Esophagus (tissue), 2 donors: Measurements from ENCODE around the gene HMGCS2. TPM values are rescaled to one million over a fixed set of nuclear protein-coding genes. Genes with fewer than 3 reads are reported as not detected.

Experiments
- H3K27ac ChIP-seq, 2 donors: one replicate each; pipeline ENCODE4 v1.5.1; 2013; ENCODE audit warnings: low read depth in 2 of 2, mild to moderate bottlenecking in 2 of 2, inconsistent platforms in 1 of 2, low read length in 1 of 2, moderate library complexity in 1 of 2
- H3K27me3 ChIP-seq, 2 donors: one replicate each; pipeline ENCODE4 v1.6.1; 2013; ENCODE audit warnings: low read length in 2 of 2, control low read depth in 1 of 2, mild to moderate bottlenecking in 1 of 2; ENCODE audit not compliant: insufficient read depth in 2 of 2, control insufficient read depth in 1 of 2
- H3K36me3 ChIP-seq, 2 donors: one replicate each; pipeline ENCODE4 v1.6.1; 2013; ENCODE audit warnings: low read length in 1 of 2; ENCODE audit not compliant: control insufficient read depth in 2 of 2, insufficient read depth in 2 of 2
- H3K4me1 ChIP-seq, 2 donors: one replicate each; pipeline ENCODE4 v1.6.1; 2013; ENCODE audit warnings: low read length in 1 of 2; ENCODE audit not compliant: control insufficient read depth in 2 of 2, insufficient read depth in 2 of 2
- H3K4me3 ChIP-seq, 2 donors: one replicate each; pipeline ENCODE4 v1.5.1; 2013; ENCODE audit warnings: low read length in 2 of 2, mild to moderate bottlenecking in 2 of 2, low read depth in 1 of 2, moderate library complexity in 1 of 2
- H3K9me3 ChIP-seq, 2 donors: one replicate each; pipeline ENCODE4 v1.6.1; 2013; ENCODE audit warnings: mild to moderate bottlenecking in 2 of 2, low read depth in 1 of 2, low read length in 1 of 2, moderate library complexity in 1 of 2; ENCODE audit not compliant: control insufficient read depth in 2 of 2, insufficient read depth in 1 of 2
- WGBS, 2 donors: extraction: QIAGEN DNeasy Blood & Tissue Kit; methylation state at CpG; one replicate each; pipeline ENCODE4 v1.1.7; 2013; 5-methylcytosine and 5-hydroxymethylcytosine counted together
- polyA plus RNA-seq, 2 donors: library from polyadenylated mRNA; stranded (reverse); fragments of 200-250 nt; gene quantifications; one replicate each; pipeline ENCODE4 v1.2.3, GENCODE V29; 2013
- donor health status: healthy with polysubstance abuse.
- donor health status: Bipolar disorder and iron deficiency.

The HMGCS2 gene
- polyA plus RNA-seq, 2 donors, result 1.3 to 5.8 TPM

GRCh38 chr1:119806489-119806888 lies 37.8 kb upstream of the HMGCS2 start:
- Histone ChIP-seq H3K27ac (no peak overlapping the region), H3K27me3 (no peaks in the 10 kb centered on the region), H3K4me3 (no peak overlapping the region), H3K36me3 (no peaks in the 10 kb centered on the region), H3K4me1 (no peaks in the 10 kb centered on the region), H3K9me3 (no peaks in the 10 kb centered on the region)
- WGBS, 2 donors, result 69 to 72% methylated on average over 4 of the region's 4 CpGs

- no peaks in the 10 kb centered on the region for H3K4me1 ChIP-seq
- 93 to 96% methylated on average over 13 of the region's 13 CpGs for WGBS, 2 donors
- no peak overlapping the region for H3K27ac ChIP-seq
- H3K27me3 ChIP-seq, result no peaks in the 10 kb centered on the region
- H3K9me3 ChIP-seq, result no peaks in the 10 kb centered on the region
- no peaks in the 10 kb centered on the region for H3K36me3 ChIP-seq
- no peak overlapping the region for H3K4me3 ChIP-seq
Measured at GRCh38 chr1:119805746-119806145, 37.0 kb upstream of the HMGCS2 start.

GRCh38 chr1:119805247-119805646 lies 36.5 kb upstream of the HMGCS2 start:
- 86 to 89% methylated on average over 8 of the region's 8 CpGs for WGBS, 2 donors
- H3K9me3 ChIP-seq, result no peaks in the 10 kb centered on the region
- no peak overlapping the region for H3K4me3 ChIP-seq
- H3K27ac ChIP-seq, result no peak overlapping the region
- no peaks in the 10 kb centered on the region for H3K36me3 ChIP-seq
- H3K27me3 ChIP-seq, result no peaks in the 10 kb centered on the region
- no peaks in the 10 kb centered on the region for H3K4me1 ChIP-seq

GRCh38 chr1:119799599-119800177 lies 31.0 kb upstream of the HMGCS2 start:
- Histone ChIP-seq H3K27me3 (no peaks in the 10 kb centered on the region), H3K27ac (no peak overlapping the region), H3K36me3 (no peaks in the 10 kb centered on the region), H3K4me1 (peaks cover 3 to 4% of the 10 kb centered on the region in 2 donors), H3K4me3 (no peak overlapping the region), H3K9me3 (no peaks in the 10 kb centered on the region)
- WGBS, 2 donors, result 70 to 87% methylated on average over 15 of the region's 15 CpGs

GRCh38 chr1:119799003-119799402 lies 30.3 kb upstream of the HMGCS2 start:
- no peaks in the 10 kb centered on the region for H3K36me3 ChIP-seq
- WGBS, 2 donors, result 86 to 91% methylated on average over 4 of the region's 4 CpGs
- no peaks in the 10 kb centered on the region for H3K9me3 ChIP-seq
- no peak overlapping the region for H3K4me3 ChIP-seq
- no peaks in the 10 kb centered on the region for H3K27me3 ChIP-seq
- H3K27ac ChIP-seq, result no peak overlapping the region
- H3K4me1 ChIP-seq, result peaks cover 3 to 4% of the 10 kb centered on the region in 2 donors

- H3K4me3 ChIP-seq, result no peak overlapping the region
- H3K9me3 ChIP-seq, result no peaks in the 10 kb centered on the region
- no peaks in the 10 kb centered on the region for H3K27me3 ChIP-seq
- no peak overlapping the region for H3K27ac ChIP-seq
- no peaks in the 10 kb centered on the region for H3K36me3 ChIP-seq
- H3K4me1 ChIP-seq, result peaks cover 3 to 10% of the 10 kb centered on the region in 2 donors
- 91 to 93% methylated on average over 7 of the region's 7 CpGs for WGBS, 2 donors
Measured at GRCh38 chr1:119797606-119798005, 28.9 kb upstream of the HMGCS2 start.

- H3K4me1 ChIP-seq, result peaks cover 3 to 10% of the 10 kb centered on the region in 2 donors
- no peaks in the 10 kb centered on the region for H3K9me3 ChIP-seq
- H3K27me3 ChIP-seq, result no peaks in the 10 kb centered on the region
- no peaks in the 10 kb centered on the region for H3K36me3 ChIP-seq
- H3K27ac ChIP-seq, result no peak overlapping the region
- H3K4me3 ChIP-seq, result no peak overlapping the region
- WGBS, 2 donors, result 72 to 86% methylated on average over 1 of the region's 1 CpG
Measured at GRCh38 chr1:119797162-119797561, 28.5 kb upstream of the HMGCS2 start.

- no peak overlapping the region for H3K4me3 ChIP-seq
- no peaks in the 10 kb centered on the region for H3K36me3 ChIP-seq
- H3K9me3 ChIP-seq, result no peaks in the 10 kb centered on the region
- H3K4me1 ChIP-seq, result peaks cover 3 to 10% of the 10 kb centered on the region in 2 donors
- H3K27me3 ChIP-seq, result no peaks in the 10 kb centered on the region
- H3K27ac ChIP-seq, result no peak overlapping the region
- WGBS, 2 donors, result 56 to 65% methylated on average over 9 of the region's 9 CpGs
Measured at GRCh38 chr1:119795261-119796200, 26.8 kb upstream of the HMGCS2 start.

GRCh38 chr1:119794876-119795240 lies 26.2 kb upstream of the HMGCS2 start:
- no peak overlapping the region for H3K27ac ChIP-seq
- H3K27me3 ChIP-seq, result no peaks in the 10 kb centered on the region
- H3K4me1 ChIP-seq, result peaks cover 3 to 10% of the 10 kb centered on the region in 2 donors
- 66 to 69% methylated on average over 3 of the region's 3 CpGs for WGBS, 2 donors
- H3K9me3 ChIP-seq, result no peaks in the 10 kb centered on the region
- no peaks in the 10 kb centered on the region for H3K36me3 ChIP-seq
- no peak overlapping the region for H3K4me3 ChIP-seq
